ENCODE results near the gene QTRT2. TPM values are rescaled to one million over a fixed set of nuclear protein-coding genes. Genes with fewer than 3 reads are reported as not detected.

QTRT2 gene
- total RNA-seq, 1 experiment from 2014 or later, result 30.3 TPM

- Histone ChIP-seq H3K4me3 (ENCODE audit: insufficient read depth, low read depth, low read length) (no peak overlapping the region), H3K27me3 (ENCODE audit: control insufficient read depth, insufficient read depth, low read length) (no peaks in the 10 kb centered on the region), H3K36me3 (replicated peaks; ENCODE audit: control insufficient read depth, insufficient read depth, low read length) (no peaks in the 10 kb centered on the region)
- no peak for DNase-seq
These were observed 36.5 kb downstream of the QTRT2 start for GRCh38 chr3:114093016-114093380.

- Histone ChIP-seq H3K36me3 (replicated peaks; ENCODE audit: control insufficient read depth, insufficient read depth, low read length) (no peaks in the 10 kb centered on the region), H3K4me3 (ENCODE audit: insufficient read depth, low read depth, low read length) (no peak overlapping the region), H3K27me3 (ENCODE audit: control insufficient read depth, insufficient read depth, low read length) (no peaks in the 10 kb centered on the region)
- DNase-seq, result no peak
These were observed 37.1 kb downstream of the QTRT2 start for GRCh38 chr3:114093596-114093995.

GRCh38 chr3:114095796-114096195 lies 39.3 kb downstream of the QTRT2 start:
- Histone ChIP-seq H3K27me3 (ENCODE audit: control insufficient read depth, insufficient read depth, low read length) (no peaks in the 10 kb centered on the region), H3K4me3 (ENCODE audit: insufficient read depth, low read depth, low read length) (no peak overlapping the region), H3K36me3 (replicated peaks; ENCODE audit: control insufficient read depth, insufficient read depth, low read length) (no peaks in the 10 kb centered on the region)
- no peak for DNase-seq

GRCh38 chr3:114101101-114101500 lies 44.6 kb downstream of the QTRT2 start:
- Histone ChIP-seq H3K36me3 (replicated peaks; ENCODE audit: control insufficient read depth, insufficient read depth, low read length) (no peaks in the 10 kb centered on the region), H3K27me3 (ENCODE audit: control insufficient read depth, insufficient read depth, low read length) (no peaks in the 10 kb centered on the region), H3K4me3 (ENCODE audit: insufficient read depth, low read depth, low read length) (no peak overlapping the region)
- no peak for DNase-seq

- DNase-seq, result no peak
- H3K27me3 ChIP-seq (ENCODE audit: control insufficient read depth, insufficient read depth, low read length), result no peaks in the 10 kb centered on the region
- no peak overlapping the region for H3K4me3 ChIP-seq (ENCODE audit: insufficient read depth, low read depth, low read length)
- no peaks in the 10 kb centered on the region for H3K36me3 ChIP-seq (replicated peaks; ENCODE audit: control insufficient read depth, insufficient read depth, low read length)
These were observed 46.6 kb downstream of the QTRT2 start for GRCh38 chr3:114103181-114103580.

GRCh38 chr3:114103858-114104257 lies 47.3 kb downstream of the QTRT2 start:
- no peak overlapping the region for H3K4me3 ChIP-seq (ENCODE audit: insufficient read depth, low read depth, low read length)
- no peak for DNase-seq
- no peaks in the 10 kb centered on the region for H3K27me3 ChIP-seq (ENCODE audit: control insufficient read depth, insufficient read depth, low read length)
- H3K36me3 ChIP-seq (replicated peaks; ENCODE audit: control insufficient read depth, insufficient read depth, low read length), result no peaks in the 10 kb centered on the region

- no peaks in the 10 kb centered on the region for H3K27me3 ChIP-seq (ENCODE audit: control insufficient read depth, insufficient read depth, low read length)
- H3K36me3 ChIP-seq (replicated peaks; ENCODE audit: control insufficient read depth, insufficient read depth, low read length), result no peaks in the 10 kb centered on the region
- DNase-seq, result no peak
- H3K4me3 ChIP-seq (ENCODE audit: insufficient read depth, low read depth, low read length), result no peak overlapping the region
These were observed 47.9 kb downstream of the QTRT2 start for GRCh38 chr3:114104414-114104813.

- H3K27me3 ChIP-seq (ENCODE audit: control insufficient read depth, insufficient read depth, low read length), result no peaks in the 10 kb centered on the region
- no peak for DNase-seq
- no peaks in the 10 kb centered on the region for H3K36me3 ChIP-seq (replicated peaks; ENCODE audit: control insufficient read depth, insufficient read depth, low read length)
- H3K4me3 ChIP-seq (ENCODE audit: insufficient read depth, low read depth, low read length), result no peak overlapping the region
These were observed 51.6 kb downstream of the QTRT2 start for GRCh38 chr3:114108137-114108536.

GRCh38 chr3:114110439-114110838 lies 53.9 kb downstream of the QTRT2 start:
- Histone ChIP-seq H3K36me3 (replicated peaks; ENCODE audit: control insufficient read depth, insufficient read depth, low read length) (no peaks in the 10 kb centered on the region), H3K4me3 (ENCODE audit: insufficient read depth, low read depth, low read length) (no peak overlapping the region), H3K27me3 (ENCODE audit: control insufficient read depth, insufficient read depth, low read length) (no peaks in the 10 kb centered on the region)
- DNase-seq, result peak; percentile 28

GRCh38 chr3:114111060-114111770 lies 54.7 kb downstream of the QTRT2 start:
- DNase-seq, result no peak
- Histone ChIP-seq H3K36me3 (replicated peaks; ENCODE audit: control insufficient read depth, insufficient read depth, low read length) (no peaks in the 10 kb centered on the region), H3K4me3 (ENCODE audit: insufficient read depth, low read depth, low read length) (no peak overlapping the region), H3K27me3 (ENCODE audit: control insufficient read depth, insufficient read depth, low read length) (no peaks in the 10 kb centered on the region)

- H3K27me3 ChIP-seq (ENCODE audit: control insufficient read depth, insufficient read depth, low read length), result no peaks in the 10 kb centered on the region
- DNase-seq, result no peak
These were observed 56.2 kb downstream of the QTRT2 start for GRCh38 chr3:114112696-114113095.

GRCh38 chr3:114114719-114115118 lies 58.2 kb downstream of the QTRT2 start:
- Histone ChIP-seq H3K4me3 (ENCODE audit: insufficient read depth, low read depth, low read length) (no peak overlapping the region), H3K27me3 (ENCODE audit: control insufficient read depth, insufficient read depth, low read length) (no peaks in the 10 kb centered on the region), H3K36me3 (replicated peaks; ENCODE audit: control insufficient read depth, insufficient read depth, low read length) (no peaks in the 10 kb centered on the region)
- no peak for DNase-seq

More at GRCh38 chr3:114112696-114113095, 56.2 kb downstream of the QTRT2 start:
- Histone ChIP-seq H3K4me3 (ENCODE audit: insufficient read depth, low read depth, low read length) (no peak overlapping the region), H3K36me3 (replicated peaks; ENCODE audit: control insufficient read depth, insufficient read depth, low read length) (no peaks in the 10 kb centered on the region)

- Histone ChIP-seq H3K36me3 (replicated peaks; ENCODE audit: control insufficient read depth, insufficient read depth, low read length) (no peaks in the 10 kb centered on the region), H3K4me3 (ENCODE audit: insufficient read depth, low read depth, low read length) (no peak overlapping the region), H3K27me3 (ENCODE audit: control insufficient read depth, insufficient read depth, low read length) (no peaks in the 10 kb centered on the region)
- no peak for DNase-seq
These were observed 58.6 kb downstream of the QTRT2 start for GRCh38 chr3:114115143-114115542.

- Histone ChIP-seq H3K27me3 (ENCODE audit: control insufficient read depth, insufficient read depth, low read length) (no peaks in the 10 kb centered on the region), H3K36me3 (replicated peaks; ENCODE audit: control insufficient read depth, insufficient read depth, low read length) (no peaks in the 10 kb centered on the region), H3K4me3 (ENCODE audit: insufficient read depth, low read depth, low read length) (no peak overlapping the region)
- no peak for DNase-seq
These were observed 63.2 kb downstream of the QTRT2 start for GRCh38 chr3:114119776-114120175.

GRCh38 chr3:114120211-114120610 lies 63.7 kb downstream of the QTRT2 start:
- H3K36me3 ChIP-seq (replicated peaks; ENCODE audit: control insufficient read depth, insufficient read depth, low read length), result no peaks in the 10 kb centered on the region
- no peak overlapping the region for H3K4me3 ChIP-seq (ENCODE audit: insufficient read depth, low read depth, low read length)
- H3K27me3 ChIP-seq (ENCODE audit: control insufficient read depth, insufficient read depth, low read length), result no peaks in the 10 kb centered on the region
- no peak for DNase-seq
